Nephron (organoid): Measurements from ENCODE around the gene TRAPPC10.

Experiments used
- H3K27ac Mint-ChIP-seq, 3 experiments: 2 replicates each; pipeline ENCODE4 v1.8.0; 2020; ENCODE audit warnings: mixed read lengths in 3 of 3, mild to moderate bottlenecking in 2 of 3, moderate library complexity in 1 of 3
- H3K27me3 Mint-ChIP-seq: 2 replicates; pipeline ENCODE4 v1.8.0; 2021; ENCODE audit warnings: low read depth, mild to moderate bottlenecking, moderate library complexity, mixed read lengths
- H3K36me3 Mint-ChIP-seq: 2 replicates; pipeline ENCODE4 v1.8.0; 2020; ENCODE audit warnings: low read depth, mixed read lengths
- H3K4me1 Mint-ChIP-seq: 2 replicates; pipeline ENCODE4 v1.8.0; 2020; ENCODE audit warnings: mixed read lengths
- H3K4me3 Mint-ChIP-seq, 3 experiments: 2 replicates each; pipeline ENCODE4 v1.8.0; 2020; ENCODE audit warnings: mild to moderate bottlenecking in 3 of 3, mixed read lengths in 3 of 3, moderate library complexity in 2 of 3
- H3K9me3 Mint-ChIP-seq: 2 replicates; pipeline ENCODE4 v1.8.0; 2020; ENCODE audit warnings: mixed read lengths
- TF ChIP-seq, protein P1 (sequence below), 3 experiments: fragments of 200-600 bp; sonication (generic); IDR thresholded peaks; one replicate each; pipeline ENCODE4 v1.5.0; 2021; ENCODE audit warnings: antibody characterized with exemption in 3 of 3; ENCODE audit not compliant: unreplicated experiment in 3 of 3

Gene TRAPPC10

DNA sequence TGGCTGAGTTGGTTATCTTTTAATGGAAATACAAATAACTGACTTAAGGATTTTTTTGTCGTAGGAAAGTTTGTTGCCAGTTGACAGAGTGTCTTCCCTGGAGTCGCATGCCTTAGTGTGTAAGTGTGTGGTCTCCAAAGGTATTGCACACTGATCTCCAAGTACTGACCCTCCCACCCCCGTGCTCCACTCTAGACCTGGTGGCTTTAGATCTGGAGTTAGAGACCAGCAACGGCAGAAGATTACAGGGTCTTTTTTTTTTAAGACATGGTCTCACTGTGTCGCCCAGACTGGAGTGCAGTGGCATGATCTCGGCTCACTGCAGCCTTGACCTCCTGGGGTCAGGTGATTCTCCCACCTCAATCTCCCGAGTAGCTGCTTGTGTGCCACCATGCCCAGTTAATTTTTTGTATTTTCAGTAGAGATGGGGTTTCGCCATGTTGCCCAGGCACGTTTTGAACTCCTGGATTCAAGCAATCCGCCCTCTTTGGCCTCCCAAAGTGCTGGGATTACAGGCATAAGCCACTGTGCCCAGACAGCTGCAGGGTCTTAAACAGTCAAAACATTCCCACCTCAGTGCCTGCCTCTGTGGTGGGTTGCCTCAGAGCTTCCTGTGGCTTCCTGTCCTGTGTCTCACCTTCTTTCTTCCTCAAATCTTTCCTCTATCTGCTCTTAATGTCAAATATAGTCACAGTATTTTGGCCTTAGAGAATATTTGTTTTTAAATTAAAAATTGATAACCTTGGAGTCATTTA, 6.9 kb downstream of the TRAPPC10 start:
- Mint-ChIP-seq H3K27me3 (no peaks in the 10 kb centered on the region), H3K36me3 (no peaks in the 10 kb centered on the region), H3K4me3 (no peak overlapping the region), H3K4me1 (peaks cover 27% of the 10 kb centered on the region), H3K9me3 (no peaks in the 10 kb centered on the region), H3K27ac (peak overlapping the region in 1 of 3 experiments; percentile 30)
- TF ChIP-seq, protein P1, sequence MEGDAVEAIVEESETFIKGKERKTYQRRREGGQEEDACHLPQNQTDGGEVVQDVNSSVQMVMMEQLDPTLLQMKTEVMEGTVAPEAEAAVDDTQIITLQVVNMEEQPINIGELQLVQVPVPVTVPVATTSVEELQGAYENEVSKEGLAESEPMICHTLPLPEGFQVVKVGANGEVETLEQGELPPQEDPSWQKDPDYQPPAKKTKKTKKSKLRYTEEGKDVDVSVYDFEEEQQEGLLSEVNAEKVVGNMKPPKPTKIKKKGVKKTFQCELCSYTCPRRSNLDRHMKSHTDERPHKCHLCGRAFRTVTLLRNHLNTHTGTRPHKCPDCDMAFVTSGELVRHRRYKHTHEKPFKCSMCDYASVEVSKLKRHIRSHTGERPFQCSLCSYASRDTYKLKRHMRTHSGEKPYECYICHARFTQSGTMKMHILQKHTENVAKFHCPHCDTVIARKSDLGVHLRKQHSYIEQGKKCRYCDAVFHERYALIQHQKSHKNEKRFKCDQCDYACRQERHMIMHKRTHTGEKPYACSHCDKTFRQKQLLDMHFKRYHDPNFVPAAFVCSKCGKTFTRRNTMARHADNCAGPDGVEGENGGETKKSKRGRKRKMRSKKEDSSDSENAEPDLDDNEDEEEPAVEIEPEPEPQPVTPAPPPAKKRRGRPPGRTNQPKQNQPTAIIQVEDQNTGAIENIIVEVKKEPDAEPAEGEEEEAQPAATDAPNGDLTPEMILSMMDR (IDR thresholded peaks at IDR 0.05; ENCODE audit: unreplicated experiment in 3 of 3), result no peak

- Mint-ChIP-seq H3K4me3 (no peak overlapping the region), H3K4me1 (peaks cover 24% of the 10 kb centered on the region), H3K27ac (no peak overlapping the region), H3K36me3 (no peaks in the 10 kb centered on the region), H3K27me3 (no peaks in the 10 kb centered on the region), H3K9me3 (no peaks in the 10 kb centered on the region)
- TF ChIP-seq, protein P1 (IDR thresholded peaks at IDR 0.05; ENCODE audit: unreplicated experiment in 3 of 3), result no peak
Observed at GRCh38 chr21:44019568-44019958, 7.5 kb downstream of the TRAPPC10 start.

- TF ChIP-seq, protein P1 (IDR thresholded peaks at IDR 0.05; ENCODE audit: unreplicated experiment in 3 of 3), result no peak
- H3K27me3 Mint-ChIP-seq, result no peaks in the 10 kb centered on the region
Observed at GRCh38 chr21:44020551-44020950, 8.4 kb downstream of the TRAPPC10 start.

DNA sequence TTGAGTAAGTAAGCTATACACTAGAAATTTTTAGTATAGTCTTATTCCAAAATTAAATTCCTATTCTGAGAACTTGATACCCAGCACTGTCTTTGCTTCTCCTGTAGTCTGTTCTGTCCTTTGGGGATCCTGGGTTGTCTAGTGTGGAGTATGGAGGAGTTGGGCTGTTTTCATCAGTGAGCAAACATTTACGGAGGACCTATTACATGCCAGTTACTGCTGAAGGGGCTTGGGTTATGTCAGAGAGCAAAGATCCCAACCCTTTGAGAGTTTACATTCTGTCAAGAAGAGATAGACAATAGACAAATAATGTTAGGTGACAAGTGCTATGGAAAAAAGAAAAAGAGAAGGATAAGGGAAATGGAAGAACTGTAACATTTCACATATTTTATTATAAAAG, 9.0 kb downstream of the TRAPPC10 start:
- Mint-ChIP-seq H3K36me3 (no peaks in the 10 kb centered on the region), H3K4me3 (no peak overlapping the region), H3K9me3 (no peaks in the 10 kb centered on the region), H3K27ac (peak overlapping the region in 1 of 3 experiments; percentile 59), H3K4me1 (peaks cover 31% of the 10 kb centered on the region), H3K27me3 (no peaks in the 10 kb centered on the region)
- TF ChIP-seq, protein P1 (IDR thresholded peaks at IDR 0.05; ENCODE audit: unreplicated experiment in 3 of 3), result no peak

More at GRCh38 chr21:44020551-44020950, 8.4 kb downstream of the TRAPPC10 start:
- H3K4me1 Mint-ChIP-seq, result peaks cover 26% of the 10 kb centered on the region
- H3K36me3 Mint-ChIP-seq, result no peaks in the 10 kb centered on the region
- H3K9me3 Mint-ChIP-seq, result no peaks in the 10 kb centered on the region
- H3K4me3 Mint-ChIP-seq, result no peak overlapping the region
- no peak overlapping the region for H3K27ac Mint-ChIP-seq

GRCh38 chr21:44024257-44024656, 12.1 kb downstream of the TRAPPC10 start:
- no peak overlapping the region for H3K27ac Mint-ChIP-seq
- TF ChIP-seq, protein P1 (IDR thresholded peaks at IDR 0.05; ENCODE audit: unreplicated experiment in 3 of 3), result no peak
- no peaks in the 10 kb centered on the region for H3K9me3 Mint-ChIP-seq
- peaks cover 30% of the 10 kb centered on the region for H3K4me1 Mint-ChIP-seq
- peaks cover 3% of the 10 kb centered on the region for H3K36me3 Mint-ChIP-seq
- no peaks in the 10 kb centered on the region for H3K27me3 Mint-ChIP-seq
- H3K4me3 Mint-ChIP-seq, result no peak overlapping the region

- Mint-ChIP-seq H3K4me1 (peaks cover 29% of the 10 kb centered on the region), H3K4me3 (no peak overlapping the region), H3K36me3 (peaks cover 3% of the 10 kb centered on the region), H3K9me3 (no peaks in the 10 kb centered on the region), H3K27ac (peak overlapping the region; percentile 15 to 88 (median 48)), H3K27me3 (no peaks in the 10 kb centered on the region)
- TF ChIP-seq, protein P1 (IDR thresholded peaks at IDR 0.05; ENCODE audit: unreplicated experiment in 3 of 3), result no peak
Observed at GRCh38 chr21:44024887-44025353, 12.8 kb downstream of the TRAPPC10 start.
